NOMO-1 treated with dmso at 0.1 percent for 144 hours (cell line): Measurements from ENCODE around the gene GAB3.
"Not testable (repeated sequence)": the region's sequence is repeated elsewhere in the genome, so short reads cannot be mapped to it uniquely, and the experiment has no call there.

Experiments
- DNase-seq: peaks from one replicate; lab custom pipeline; 2025; ENCODE audit not compliant: unreplicated experiment; lab: John Stamatoyannopoulos, UW

Gene GAB3

DNA sequence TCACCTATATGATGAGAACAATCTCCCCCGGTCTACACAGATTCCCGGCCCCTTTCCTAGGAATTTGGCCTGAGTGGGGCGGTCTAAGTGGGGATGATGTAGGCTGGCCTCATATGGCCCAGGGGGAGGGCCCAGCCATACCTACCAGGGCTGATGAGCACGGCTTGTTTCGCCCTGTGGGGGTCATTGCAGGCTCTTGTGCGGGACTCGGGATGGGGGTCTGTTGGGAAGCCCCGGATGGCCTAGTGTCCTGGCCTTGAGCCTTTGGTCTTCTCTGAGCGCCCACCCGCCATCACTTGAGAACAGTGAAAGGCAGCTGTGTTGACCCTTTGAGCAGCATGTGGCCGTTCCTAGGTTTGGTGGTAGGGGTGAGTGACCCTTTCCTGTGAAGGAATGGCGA, 92.7 kb downstream of the GAB3 start:
- DNase-seq: no peak

GRCh38 chrX:154657226-154657805, 93.6 kb downstream of the GAB3 start:
- no peak for DNase-seq

DNA sequence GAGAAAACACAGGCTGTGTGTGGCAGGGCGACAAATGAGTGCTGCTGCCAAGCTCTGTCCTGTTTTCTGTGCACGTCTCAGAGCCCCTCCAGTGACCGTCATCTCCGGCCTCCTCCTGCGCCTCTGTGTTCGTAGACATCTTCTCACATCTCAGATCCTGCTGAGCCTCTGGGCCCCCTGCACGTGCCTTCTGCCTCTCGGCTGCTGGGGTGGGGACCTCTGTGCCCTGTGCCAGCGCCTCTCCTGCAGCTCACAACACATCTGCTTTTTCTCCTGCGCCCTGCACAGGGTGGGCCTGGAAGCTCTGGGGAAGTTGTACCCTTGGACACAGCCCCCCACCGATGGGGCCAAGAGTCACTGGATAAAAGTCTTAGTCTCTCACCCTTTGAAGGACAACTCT, 95.1 kb downstream of the GAB3 start:
- no peak for DNase-seq

GRCh38 chrX:154655346-154655745, 95.5 kb downstream of the GAB3 start:
- DNase-seq: no peak

- DNase-seq: no peak
Observed at GRCh38 chrX:154654925-154655324, 96.0 kb downstream of the GAB3 start.

GRCh38 chrX:154654372-154654771, 96.5 kb downstream of the GAB3 start:
- DNase-seq: no peak

DNA sequence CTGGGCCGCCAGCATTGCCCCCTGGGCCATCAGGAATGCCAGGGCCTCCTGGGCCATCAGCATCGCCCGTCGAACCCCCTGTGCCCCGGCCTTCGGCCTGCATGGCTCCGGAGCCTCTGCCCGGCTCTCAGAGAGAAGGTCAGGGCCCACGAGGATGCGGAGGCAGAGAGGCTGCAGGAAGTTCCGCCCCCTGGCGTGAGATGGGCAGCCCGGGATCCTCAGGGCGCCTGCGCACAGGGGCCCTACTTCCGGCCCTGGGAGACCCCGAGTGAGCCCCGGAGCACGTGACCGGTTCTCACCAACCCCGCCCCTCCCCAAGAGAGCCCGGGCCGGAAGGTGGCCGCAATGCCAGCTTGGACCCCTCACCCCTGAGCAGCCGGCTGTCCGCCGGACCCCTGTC, 97.5 kb downstream of the GAB3 start, which contains the start of gene CTAG2:
CTAG2 (minus strand) TSS at position 167 of the 400 bp plus-strand sequence; CDS start at position 103, 64 bp downstream.
- not testable (repeated sequence) for DNase-seq

GRCh38 chrX:154653048-154653401, 97.9 kb downstream of the GAB3 start:
- no peak for DNase-seq

- DNase-seq: no peak
Observed at GRCh38 chrX:154652311-154653047, 98.4 kb downstream of the GAB3 start.

DNA sequence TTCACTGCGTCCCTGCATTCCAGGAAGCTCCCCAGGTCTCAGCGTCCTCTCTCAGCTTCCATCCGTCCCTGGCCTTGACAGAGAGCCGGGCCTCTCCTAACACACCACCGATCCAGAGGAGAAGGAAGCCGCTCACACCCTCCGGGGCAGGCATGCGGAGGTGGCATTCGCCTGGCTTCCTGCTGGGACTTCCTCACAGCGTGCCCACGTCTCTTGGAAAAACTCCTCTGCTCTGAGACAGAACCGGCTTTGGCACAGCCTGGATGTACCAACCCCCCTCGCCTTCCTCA, 100.7 kb downstream of the GAB3 start:
- no peak for DNase-seq

- no peak for DNase-seq
Observed at GRCh38 chrX:154649503-154650220, 101.2 kb downstream of the GAB3 start.

- DNase-seq: no peak
Observed at GRCh38 chrX:154648931-154649330, 101.9 kb downstream of the GAB3 start.

GRCh38 chrX:154645745-154646378, 105.0 kb downstream of the GAB3 start:
- not testable (repeated sequence) for DNase-seq

GRCh38 chrX:154643708-154644107, 107.2 kb downstream of the GAB3 start:
- not testable (repeated sequence) for DNase-seq

- DNase-seq: not testable (repeated sequence)
Observed at GRCh38 chrX:154641740-154642139, 109.1 kb downstream of the GAB3 start.

- DNase-seq: not testable (repeated sequence)
Observed at GRCh38 chrX:154633661-154634060, 117.2 kb downstream of the GAB3 start.

DNA sequence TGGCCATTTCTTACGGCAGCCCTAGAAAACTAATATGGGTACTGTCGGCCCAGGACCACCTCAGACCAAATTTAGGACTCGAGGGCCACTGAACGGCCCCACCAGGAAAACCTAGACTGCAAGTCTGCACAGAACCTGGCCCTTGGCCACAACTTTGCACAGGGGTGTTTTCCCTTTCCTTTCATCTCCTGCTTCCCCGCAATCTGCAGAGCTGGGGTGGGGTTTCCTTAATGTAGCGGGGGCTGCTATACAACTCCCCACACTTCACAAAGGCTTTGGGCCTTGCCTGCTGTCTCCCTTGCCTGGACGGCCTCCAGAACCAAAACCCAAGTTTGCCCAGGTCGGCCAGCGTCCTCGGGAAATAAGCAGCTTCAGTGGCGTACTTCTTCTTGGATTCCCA, 119.9 kb downstream of the GAB3 start:
- DNase-seq: not testable (repeated sequence)

GRCh38 chrX:154628960-154629359, 121.9 kb downstream of the GAB3 start:
- not testable (repeated sequence) for DNase-seq
